ENCODE measurements around the gene L1TD1. TPM values are rescaled to one million over a fixed set of nuclear protein-coding genes. Genes with fewer than 3 reads are reported as not detected.

L1TD1 gene
- total RNA-seq, 6 experiments from 2014 or later, result 0.04 TPM; not detected in 5

DNA sequence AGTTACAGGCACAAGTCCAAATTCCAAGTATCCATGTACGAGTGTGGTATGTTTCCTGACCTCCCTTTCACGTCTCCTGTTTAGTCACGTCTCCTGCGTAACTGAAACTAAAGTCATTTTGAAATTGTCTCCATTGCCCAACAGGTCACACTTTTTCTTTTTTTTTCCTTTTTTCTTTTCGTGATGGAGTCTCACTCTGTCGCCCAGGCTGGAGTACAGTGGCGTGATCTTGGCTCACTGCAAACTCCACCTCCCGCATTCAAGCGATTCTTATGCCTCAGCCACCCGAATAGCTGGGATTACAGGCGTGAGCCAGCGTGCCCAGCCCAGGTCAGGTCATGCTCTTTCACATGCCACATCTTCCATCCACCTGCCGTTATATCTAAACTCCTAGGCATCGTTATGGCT, 38.2 kb downstream of the L1TD1 start:
- Histone ChIP-seq H3K9me3 (no peaks in the 10 kb centered on the region), H3K36me3 (no peaks in the 10 kb centered on the region), H3K27me3 (no peaks in the 10 kb centered on the region), H3K27ac (no peak overlapping the region), H3K4me3 (no peak overlapping the region), H3K4me1 (no peaks in the 10 kb centered on the region)
- intact Hi-C loops (cut with DNase I), result no loop called here
- DNase-seq (no peak), ATAC-seq (no peak)
- WGBS (ENCODE audit: insufficient coverage, low coverage, low lambda C conversion rate, missing lambda C conversion rate), result 53% methylated on average over 12 of the region's 14 CpGs
- no peak for TF ChIP-seq POLR2A (IDR thresholded peaks at IDR 0.05)
- TF ChIP-seq, protein P1, sequence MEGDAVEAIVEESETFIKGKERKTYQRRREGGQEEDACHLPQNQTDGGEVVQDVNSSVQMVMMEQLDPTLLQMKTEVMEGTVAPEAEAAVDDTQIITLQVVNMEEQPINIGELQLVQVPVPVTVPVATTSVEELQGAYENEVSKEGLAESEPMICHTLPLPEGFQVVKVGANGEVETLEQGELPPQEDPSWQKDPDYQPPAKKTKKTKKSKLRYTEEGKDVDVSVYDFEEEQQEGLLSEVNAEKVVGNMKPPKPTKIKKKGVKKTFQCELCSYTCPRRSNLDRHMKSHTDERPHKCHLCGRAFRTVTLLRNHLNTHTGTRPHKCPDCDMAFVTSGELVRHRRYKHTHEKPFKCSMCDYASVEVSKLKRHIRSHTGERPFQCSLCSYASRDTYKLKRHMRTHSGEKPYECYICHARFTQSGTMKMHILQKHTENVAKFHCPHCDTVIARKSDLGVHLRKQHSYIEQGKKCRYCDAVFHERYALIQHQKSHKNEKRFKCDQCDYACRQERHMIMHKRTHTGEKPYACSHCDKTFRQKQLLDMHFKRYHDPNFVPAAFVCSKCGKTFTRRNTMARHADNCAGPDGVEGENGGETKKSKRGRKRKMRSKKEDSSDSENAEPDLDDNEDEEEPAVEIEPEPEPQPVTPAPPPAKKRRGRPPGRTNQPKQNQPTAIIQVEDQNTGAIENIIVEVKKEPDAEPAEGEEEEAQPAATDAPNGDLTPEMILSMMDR (IDR thresholded peaks at IDR 0.05), result no peak

DNA sequence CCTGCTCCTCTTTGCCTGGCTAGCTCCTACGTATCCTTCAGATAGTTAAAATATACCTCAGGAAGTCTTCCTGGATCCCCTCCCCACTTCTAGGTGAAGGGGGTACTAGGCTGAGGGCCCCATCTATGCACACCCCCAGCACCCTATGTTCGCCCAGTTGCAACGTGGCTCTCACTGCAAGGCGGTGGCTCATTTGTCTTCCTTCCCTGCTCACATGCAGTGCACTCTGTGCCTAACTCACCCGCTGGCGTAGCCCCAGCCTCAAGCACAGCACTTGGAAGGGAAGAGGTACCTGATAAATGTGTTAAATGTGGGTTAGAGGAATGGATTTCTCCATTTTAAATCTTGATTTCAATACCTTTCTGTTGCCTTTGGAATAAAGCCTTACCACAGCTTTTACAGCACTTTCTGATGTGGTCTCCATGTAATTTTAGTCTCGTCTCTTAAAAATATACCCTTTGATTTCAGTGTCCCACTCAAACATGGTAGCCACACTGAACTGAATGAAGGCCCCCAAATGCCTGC, 39.3 kb downstream of the L1TD1 start:
- Histone ChIP-seq H3K27me3 (no peaks in the 10 kb centered on the region), H3K36me3 (no peaks in the 10 kb centered on the region), H3K4me1 (no peaks in the 10 kb centered on the region), H3K9me3 (no peaks in the 10 kb centered on the region), H3K27ac (no peak overlapping the region), H3K4me3 (no peak overlapping the region)
- TF ChIP-seq, protein P1 (IDR thresholded peaks at IDR 0.05), result no peak
- no peak for TF ChIP-seq POLR2A (IDR thresholded peaks at IDR 0.05)
- intact Hi-C loops (cut with DNase I), result no loop called here
- 50% methylated on average over 3 of the region's 7 CpGs for WGBS (ENCODE audit: insufficient coverage, low coverage, low lambda C conversion rate, missing lambda C conversion rate)
- DNase-seq (no peak), ATAC-seq (no peak)

DNA sequence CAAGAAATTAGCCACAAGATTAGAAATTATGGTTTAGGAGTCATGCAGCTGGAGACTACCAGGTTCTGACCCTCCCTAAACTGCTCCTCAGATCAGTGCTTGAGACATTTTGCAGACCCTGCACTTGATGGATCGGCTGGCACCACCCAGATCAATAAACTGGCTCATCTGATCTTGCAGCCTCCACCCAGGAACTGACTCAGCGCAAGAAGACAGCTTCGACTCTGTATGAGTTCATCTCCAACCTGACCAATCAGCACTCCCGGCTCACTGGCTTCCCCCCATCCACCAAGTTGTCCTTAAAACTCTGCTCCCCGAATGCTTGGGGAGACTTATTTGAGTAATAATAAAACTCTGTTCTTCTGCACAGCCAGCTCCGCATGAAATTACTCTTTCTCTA, 40.0 kb downstream of the L1TD1 start:
- ATAC-seq, result no peak
- Histone ChIP-seq H3K4me3 (no peak overlapping the region), H3K27ac (no peak overlapping the region), H3K4me1 (no peaks in the 10 kb centered on the region), H3K9me3 (no peaks in the 10 kb centered on the region), H3K27me3 (no peaks in the 10 kb centered on the region), H3K36me3 (no peaks in the 10 kb centered on the region)
- no peak for DNase-seq
- intact Hi-C loops (cut with DNase I), result no loop called here
- WGBS (ENCODE audit: insufficient coverage, low coverage, low lambda C conversion rate, missing lambda C conversion rate), result 59% methylated on average over 6 of the region's 6 CpGs
- no peak for TF ChIP-seq POLR2A (IDR thresholded peaks at IDR 0.05)
- TF ChIP-seq, protein P1 (IDR thresholded peaks at IDR 0.05), result no peak

DNA sequence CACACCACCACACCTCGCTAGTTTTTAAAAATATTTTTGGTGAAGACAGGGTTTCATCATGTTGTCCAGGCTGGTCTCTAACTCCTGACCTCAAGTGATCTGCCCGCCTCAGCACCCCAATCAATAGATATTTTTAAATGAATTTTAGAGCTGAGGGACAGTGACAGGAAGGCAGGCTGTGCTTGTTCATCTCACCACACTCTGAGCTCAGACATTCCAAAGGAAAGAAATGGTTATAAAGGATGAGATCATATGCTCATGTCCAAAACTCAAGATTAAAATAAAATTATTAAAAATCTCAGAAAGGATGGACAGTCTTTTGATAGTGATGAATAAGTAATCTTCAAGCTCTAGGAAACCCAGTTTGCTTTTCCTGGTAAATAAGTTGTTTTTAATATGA, 40.9 kb downstream of the L1TD1 start:
- H3K4me1 ChIP-seq, result no peaks in the 10 kb centered on the region
- TF ChIP-seq, protein P1 (IDR thresholded peaks at IDR 0.05), result no peak
- TF ChIP-seq POLR2A (IDR thresholded peaks at IDR 0.05), result no peak
- H3K4me3 ChIP-seq, result no peak overlapping the region
- H3K9me3 ChIP-seq, result no peaks in the 10 kb centered on the region
- no peaks in the 10 kb centered on the region for H3K27me3 ChIP-seq
- intact Hi-C loops (cut with DNase I), result no loop called here
- H3K36me3 ChIP-seq, result no peaks in the 10 kb centered on the region
- DNase-seq (no peak), ATAC-seq (no peak)
- H3K27ac ChIP-seq, result no peak overlapping the region
- WGBS (ENCODE audit: insufficient coverage, low coverage, low lambda C conversion rate, missing lambda C conversion rate), result 75% methylated on average over 2 of the region's 2 CpGs

DNA sequence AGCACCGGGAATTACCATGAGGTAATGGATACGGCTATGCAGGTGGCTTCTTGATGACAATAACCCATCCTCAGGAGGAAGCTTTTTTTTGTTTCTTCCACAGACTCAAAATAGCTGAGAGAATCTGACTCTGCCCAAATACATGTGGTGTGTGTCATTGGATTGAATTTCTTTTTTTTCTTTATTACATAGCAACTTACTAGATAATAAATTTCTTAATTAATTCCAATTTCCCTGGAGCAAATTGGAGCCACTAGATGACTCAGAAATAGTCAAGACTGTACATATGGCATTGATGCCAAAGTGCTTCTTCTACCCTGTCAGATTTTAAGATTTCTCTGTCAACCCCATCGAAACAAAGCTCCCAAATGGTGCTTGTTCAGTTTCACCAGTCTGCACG, 42.7 kb downstream of the L1TD1 start:
- no peak overlapping the region for H3K4me3 ChIP-seq
- H3K27ac ChIP-seq, result no peak overlapping the region
- no peaks in the 10 kb centered on the region for H3K36me3 ChIP-seq
- intact Hi-C loops (cut with DNase I), result no loop called here
- no peaks in the 10 kb centered on the region for H3K9me3 ChIP-seq
- 82% methylated on average over 4 of the region's 4 CpGs for WGBS (ENCODE audit: insufficient coverage, low coverage, low lambda C conversion rate, missing lambda C conversion rate)
- H3K4me1 ChIP-seq, result peaks cover 0 to 14% (median 4%) of the 10 kb centered on the region in 4 donors
- no peaks in the 10 kb centered on the region for H3K27me3 ChIP-seq
- no peak for DNase-seq
- no peak for TF ChIP-seq POLR2A (IDR thresholded peaks at IDR 0.05)
- TF ChIP-seq, protein P1 (IDR thresholded peaks at IDR 0.05), result no peak
- ATAC-seq, result no peak

Measured in right lobe of liver (tissue), 6 donors.